Testis (tissue), 3 donors: ENCODE data around the gene FSIP2. TPM values are rescaled to one million over a fixed set of nuclear protein-coding genes. Genes with fewer than 3 reads are reported as not detected.
"Not testable (repeated sequence)": the region's sequence is repeated elsewhere in the genome, so short reads cannot be mapped to it uniquely, and the experiment has no call there.

Source experiments
- DNase-seq: peaks from one replicate; pipeline ENCODE4 v3.0.0-alpha.2; 2019
- H3K27ac ChIP-seq, 2 donors: fragments of 200-600 bp; sonication (generic); one replicate each; pipeline ENCODE4 v1.5.1; 2019
- H3K27me3 ChIP-seq: fragments of 200-600 bp; sonication (generic); one replicate; pipeline ENCODE4 v1.5.1; 2019
- H3K36me3 ChIP-seq: fragments of 200-600 bp; sonication (generic); one replicate; pipeline ENCODE4 v1.5.1; 2017; ENCODE audit warnings: low read depth; ENCODE audit errors: missing control alignments
- H3K4me1 ChIP-seq: fragments of 200-600 bp; sonication (generic); one replicate; pipeline ENCODE4 v1.5.1; 2019
- H3K4me3 ChIP-seq, 2 donors: fragments of 200-600 bp; sonication (generic); one replicate each; pipeline ENCODE4 v1.5.1; 2017 to 2019
- H3K9me3 ChIP-seq: fragments of 200-600 bp; sonication (generic); one replicate; pipeline ENCODE4 v1.5.1; 2017
- POLR2A ChIP-seq: fragments of 450-650 bp; IDR thresholded peaks from one replicate; pipeline ENCODE4 v1.6.1; 2017; ENCODE audit warnings: antibody characterized with exemption, mild to moderate bottlenecking, moderate library complexity
- WGBS, 2 donors: methylation state at CpG; one replicate each; pipeline ENCODE4 v1.1.5; 2018; 5-methylcytosine and 5-hydroxymethylcytosine counted together
- intact Hi-C: fragments of 100-400 bp; cut with DNase I; formaldehyde crosslinking; loops from one replicate; pipeline ENCODE4 v1.15.1; 2023; ENCODE audit warnings: low total_unique reads
- polyA plus RNA-seq: library from polyadenylated mRNA; stranded (reverse); fragments of 350-450 nt; fragmentation: Illumina TruSeq; extraction: RNeasy Lipid Tissue Mini Kit (QIAGEN cat#74804); gene quantifications from one replicate; pipeline ENCODE4 v1.2.3, GENCODE V29; 2014; ENCODE audit warnings: low read depth, low replicate concordance; ENCODE audit not compliant: insufficient read depth
- total RNA-seq, 2 donors: library from RNA; depleted of rRNA; stranded (reverse); fragments of >200 nt; gene quantifications; one replicate each; pipeline ENCODE4 v1.2.3, GENCODE V29; 2016
- TF ChIP-seq, protein P1 (sequence below), 3 experiments: fragments of 450-650 bp in 2 of 3; fragments of 200-600 bp in 1 of 3; sonication (generic) in 1 of 3; IDR thresholded peaks; one replicate each; pipeline ENCODE4 v1.5.1; 2016 to 2019; ENCODE audit warnings: antibody characterized with exemption in 3 of 3, mild to moderate bottlenecking in 2 of 3, moderate library complexity in 1 of 3

Gene FSIP2
- total and polyA plus RNA-seq, 3 donors from 2014 or later = 14.6 to 75.9 (median 31.8) TPM

DNA sequence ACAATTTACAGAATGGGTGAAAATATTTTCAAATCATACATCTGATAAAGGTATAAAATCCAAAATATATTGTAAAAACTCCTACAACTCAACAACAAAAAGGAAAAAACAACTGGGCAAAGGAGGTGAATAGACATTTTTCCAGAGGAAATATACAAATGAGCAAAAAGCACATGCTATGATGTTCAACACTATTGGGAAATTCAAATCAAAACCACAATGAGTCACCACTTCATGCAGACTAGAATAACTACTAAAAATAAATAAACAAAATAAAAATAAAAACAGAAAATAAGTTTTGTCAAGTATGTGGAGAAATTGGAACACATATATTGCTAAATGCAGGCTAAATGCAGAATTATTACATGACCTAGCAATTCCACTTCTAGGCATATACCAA lies 120.9 kb downstream of the FSIP2 start:
- no peaks in the 10 kb centered on the region for H3K9me3 ChIP-seq
- H3K27me3 ChIP-seq = no peaks in the 10 kb centered on the region
- H3K36me3 ChIP-seq = no peaks in the 10 kb centered on the region
- H3K4me3 ChIP-seq = no peak overlapping the region
- no peaks in the 10 kb centered on the region for H3K4me1 ChIP-seq
- intact Hi-C loops = no loop called here
- TF ChIP-seq POLR2A = no peak
- TF ChIP-seq, protein P1, sequence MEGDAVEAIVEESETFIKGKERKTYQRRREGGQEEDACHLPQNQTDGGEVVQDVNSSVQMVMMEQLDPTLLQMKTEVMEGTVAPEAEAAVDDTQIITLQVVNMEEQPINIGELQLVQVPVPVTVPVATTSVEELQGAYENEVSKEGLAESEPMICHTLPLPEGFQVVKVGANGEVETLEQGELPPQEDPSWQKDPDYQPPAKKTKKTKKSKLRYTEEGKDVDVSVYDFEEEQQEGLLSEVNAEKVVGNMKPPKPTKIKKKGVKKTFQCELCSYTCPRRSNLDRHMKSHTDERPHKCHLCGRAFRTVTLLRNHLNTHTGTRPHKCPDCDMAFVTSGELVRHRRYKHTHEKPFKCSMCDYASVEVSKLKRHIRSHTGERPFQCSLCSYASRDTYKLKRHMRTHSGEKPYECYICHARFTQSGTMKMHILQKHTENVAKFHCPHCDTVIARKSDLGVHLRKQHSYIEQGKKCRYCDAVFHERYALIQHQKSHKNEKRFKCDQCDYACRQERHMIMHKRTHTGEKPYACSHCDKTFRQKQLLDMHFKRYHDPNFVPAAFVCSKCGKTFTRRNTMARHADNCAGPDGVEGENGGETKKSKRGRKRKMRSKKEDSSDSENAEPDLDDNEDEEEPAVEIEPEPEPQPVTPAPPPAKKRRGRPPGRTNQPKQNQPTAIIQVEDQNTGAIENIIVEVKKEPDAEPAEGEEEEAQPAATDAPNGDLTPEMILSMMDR (IDR thresholded peaks at IDR 0.05) = no peak
- H3K27ac ChIP-seq = no peak overlapping the region
- no peak for DNase-seq

DNA sequence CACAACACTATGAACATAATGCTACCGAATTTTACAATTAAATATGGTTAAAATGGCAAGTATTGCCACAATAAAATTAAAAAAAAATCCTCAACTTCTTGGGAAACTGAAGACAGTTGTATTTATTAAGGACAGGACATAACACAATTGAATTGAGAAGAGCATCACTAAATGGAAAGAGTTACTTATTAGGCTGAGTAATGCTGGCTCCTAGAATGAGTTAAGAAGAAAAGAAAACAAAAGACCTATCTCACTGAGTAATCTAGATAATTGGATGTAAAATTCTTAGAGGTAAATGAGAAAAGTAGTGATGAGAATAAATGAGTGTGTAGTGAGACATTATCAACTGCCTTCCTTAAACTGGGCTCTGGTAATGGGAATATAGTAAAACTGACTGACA lies 121.7 kb downstream of the FSIP2 start:
- no peaks in the 10 kb centered on the region for H3K27me3 ChIP-seq
- intact Hi-C loops = no loop called here
- no peaks in the 10 kb centered on the region for H3K9me3 ChIP-seq
- H3K27ac ChIP-seq = no peak overlapping the region
- 90 to 91% methylated on average over 1 of the region's 1 CpG for whole genome bisulfite sequencing, 2 donors
- no peak for TF ChIP-seq POLR2A
- TF ChIP-seq, protein P1 (IDR thresholded peaks at IDR 0.05) = no peak
- H3K4me1 ChIP-seq = no peaks in the 10 kb centered on the region
- H3K4me3 ChIP-seq = no peak overlapping the region
- no peak for DNase-seq
- H3K36me3 ChIP-seq = no peaks in the 10 kb centered on the region

DNA sequence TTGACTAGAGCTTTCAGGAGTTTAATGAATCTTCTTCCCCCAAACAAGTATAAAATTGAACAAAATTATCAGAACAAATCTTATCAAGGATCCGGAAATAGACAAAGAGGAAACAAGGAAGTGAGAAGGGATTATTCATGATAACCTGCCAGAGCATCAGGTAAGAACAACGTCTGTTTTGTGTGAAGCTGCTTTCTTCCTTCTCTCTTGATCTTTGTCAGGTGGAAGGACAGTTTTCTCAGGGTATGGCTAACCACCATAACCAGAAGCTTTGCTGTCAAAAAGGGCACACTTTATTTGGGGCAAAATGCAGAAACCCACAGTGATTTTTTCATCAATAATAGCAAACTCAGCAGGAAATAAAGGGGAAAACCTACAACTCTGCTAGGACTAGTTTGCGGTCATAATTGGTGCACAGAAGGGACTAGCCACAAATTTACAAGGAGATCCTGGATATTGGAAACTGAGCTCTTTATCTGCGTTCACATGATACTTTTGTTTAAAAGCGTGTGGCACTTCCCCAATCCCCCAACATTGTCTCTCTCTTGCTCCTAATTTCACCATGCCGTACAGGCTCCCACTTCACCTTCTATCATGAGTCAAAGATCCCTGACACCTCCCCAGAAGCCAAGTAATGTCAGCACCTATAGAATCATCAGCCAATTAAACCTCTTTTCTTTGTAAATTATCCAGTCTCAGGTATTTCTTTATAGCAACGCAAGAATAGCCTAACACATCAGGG lies 124.2 kb downstream of the FSIP2 start:
- Histone ChIP-seq H3K9me3 (no peaks in the 10 kb centered on the region), H3K27ac (no peak overlapping the region), H3K27me3 (no peaks in the 10 kb centered on the region), H3K4me1 (no peaks in the 10 kb centered on the region), H3K4me3 (no peak overlapping the region), H3K36me3 (no peaks in the 10 kb centered on the region)
- DNase-seq = no peak
- intact Hi-C loops = no loop called here
- TF ChIP-seq, protein P1 (IDR thresholded peaks at IDR 0.05) = no peak
- no peak for TF ChIP-seq POLR2A
- WGBS, 2 donors = 85 to 90% methylated on average over 7 of the region's 7 CpGs

DNA sequence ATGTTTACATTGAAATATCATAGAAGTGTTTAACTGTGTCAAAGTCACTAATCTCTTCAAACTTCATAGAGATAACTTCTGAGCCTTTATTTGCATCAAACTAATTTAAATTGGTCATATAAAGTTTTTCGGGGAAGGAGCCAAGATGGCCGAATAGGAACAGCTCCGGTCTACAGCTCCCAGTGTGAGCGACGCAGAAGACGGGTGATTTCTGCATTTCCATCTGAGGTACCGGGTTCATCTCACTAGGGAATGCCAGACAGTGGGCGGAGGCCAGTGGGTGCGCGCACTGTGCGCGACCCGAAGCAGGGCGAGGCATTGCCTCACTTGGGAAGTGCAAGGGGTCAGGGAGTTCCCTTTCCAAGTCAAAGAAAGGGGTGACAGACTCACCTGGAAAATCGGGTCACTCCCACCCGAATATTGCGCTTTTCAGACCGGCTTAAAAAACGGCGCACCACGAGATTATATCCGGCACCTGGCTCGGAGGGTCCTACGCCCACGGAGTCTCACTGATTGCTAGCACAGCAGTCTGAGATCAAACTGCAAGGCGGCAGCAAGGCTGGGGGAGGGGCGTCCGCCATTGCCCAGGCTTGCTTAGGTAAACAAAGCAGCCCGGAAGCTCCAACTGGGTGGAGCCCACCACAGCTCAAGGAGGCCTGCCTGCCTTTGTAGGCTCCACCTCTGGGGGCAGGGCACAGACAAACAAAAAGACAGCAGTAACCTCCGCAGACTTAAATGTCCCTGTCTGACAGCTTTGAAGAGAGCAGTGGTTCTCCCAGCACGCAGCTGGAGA lies 126.1 kb downstream of the FSIP2 start:
- H3K4me3 ChIP-seq, H3K4me1 ChIP-seq, intact Hi-C loops, DNase-seq, H3K9me3 ChIP-seq, H3K36me3 ChIP-seq, H3K27ac ChIP-seq, H3K27me3 ChIP-seq: not testable (repeated sequence)
- 74 to 85% methylated on average over 21 to 26 of the region's 31 CpGs for WGBS, 2 donors

DNA sequence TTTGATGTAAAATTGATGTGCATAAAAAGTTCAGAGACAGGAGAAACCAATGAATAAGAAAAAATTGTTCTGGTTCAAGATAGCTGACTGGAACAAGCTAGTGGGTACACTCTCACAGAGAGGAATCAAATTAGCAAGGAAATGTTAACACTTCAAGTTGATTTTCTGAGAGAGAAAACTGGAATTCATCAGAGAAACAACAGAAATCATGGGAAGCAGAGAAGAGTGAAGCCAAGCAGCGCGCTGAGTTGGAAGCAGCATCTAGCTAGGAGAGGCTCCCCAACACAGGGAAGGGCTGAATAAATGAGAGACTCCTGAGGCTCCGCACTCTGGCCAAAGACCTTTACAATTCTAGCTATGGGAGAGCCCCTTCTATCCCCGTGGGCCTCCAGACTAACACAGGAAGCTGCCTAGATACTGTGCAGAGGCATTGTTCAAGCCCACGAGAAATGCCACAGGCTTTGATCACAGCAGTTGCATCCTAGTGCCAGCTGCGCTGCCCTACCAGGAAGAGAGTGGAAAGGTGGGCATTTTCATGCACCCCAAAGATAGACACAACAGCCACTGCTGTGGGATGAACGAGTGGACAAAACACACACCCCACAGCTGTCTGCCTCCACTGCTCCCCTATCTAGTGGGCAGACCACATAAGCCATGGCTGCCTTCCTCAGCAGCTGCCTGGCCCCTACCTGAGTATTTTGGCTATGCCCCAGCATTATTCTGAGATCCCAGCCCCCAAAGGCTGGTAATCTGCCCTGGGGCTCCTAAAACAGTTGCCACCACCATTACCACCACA lies 136.7 kb downstream of the FSIP2 start:
- DNase-seq = no peak
- H3K9me3 ChIP-seq = no peaks in the 10 kb centered on the region
- no peaks in the 10 kb centered on the region for H3K4me1 ChIP-seq
- no peaks in the 10 kb centered on the region for H3K36me3 ChIP-seq
- no peaks in the 10 kb centered on the region for H3K27me3 ChIP-seq
- TF ChIP-seq, protein P1 (IDR thresholded peaks at IDR 0.05) = no peak
- no peak for TF ChIP-seq POLR2A
- intact Hi-C loops = no loop called here
- 81 to 83% methylated on average over 6 to 7 of the region's 7 CpGs for WGBS, 2 donors
- H3K4me3 ChIP-seq = no peak overlapping the region
- no peak overlapping the region for H3K27ac ChIP-seq
